IPS-11a (cell line): ENCODE data around the gene ASIC3.
"Not testable (repeated sequence)": the region's sequence is repeated elsewhere in the genome, so short reads cannot be mapped to it uniquely, and the experiment has no call there.

Experiments
- H3K4me3 ChIP-seq: one replicate; pipeline ENCODE4 v1.5.1; 2013; ENCODE audit warnings: low read depth, low read length, control low read depth

Gene ASIC3

GRCh38 chr7:151047976-151048815 lies at the start of gene ASIC3:
TSS of gene ASIC3 (plus strand) at chr7:151048531. CDS start at chr7:151048886, 355 bp downstream.
- H3K4me3 ChIP-seq = no peak within 1 kb of the TSS

DNA sequence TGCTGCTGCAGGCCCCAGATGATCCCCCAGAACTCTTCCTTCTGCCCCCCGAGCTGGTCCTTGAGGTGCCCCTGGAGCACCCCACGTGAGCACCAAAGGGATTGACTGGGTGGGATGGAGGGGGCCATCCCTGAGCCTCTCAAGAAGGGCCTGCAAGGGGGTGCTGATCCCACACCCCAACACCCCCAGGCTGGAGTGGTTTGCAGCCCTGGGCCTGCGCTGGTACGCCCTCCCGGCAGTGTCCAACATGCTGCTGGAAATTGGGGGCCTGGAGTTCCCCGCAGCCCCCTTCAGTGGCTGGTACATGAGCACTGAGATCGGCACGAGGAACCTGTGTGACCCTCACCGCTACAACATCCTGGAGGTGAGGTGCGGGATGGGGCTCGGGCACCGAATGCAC lies 49.3 kb upstream of the ASIC3 start:
- H3K4me3 ChIP-seq = no peak overlapping the region

GRCh38 chr7:150999497-151000230 lies 48.7 kb upstream of the ASIC3 start:
- H3K4me3 ChIP-seq = no peak overlapping the region

DNA sequence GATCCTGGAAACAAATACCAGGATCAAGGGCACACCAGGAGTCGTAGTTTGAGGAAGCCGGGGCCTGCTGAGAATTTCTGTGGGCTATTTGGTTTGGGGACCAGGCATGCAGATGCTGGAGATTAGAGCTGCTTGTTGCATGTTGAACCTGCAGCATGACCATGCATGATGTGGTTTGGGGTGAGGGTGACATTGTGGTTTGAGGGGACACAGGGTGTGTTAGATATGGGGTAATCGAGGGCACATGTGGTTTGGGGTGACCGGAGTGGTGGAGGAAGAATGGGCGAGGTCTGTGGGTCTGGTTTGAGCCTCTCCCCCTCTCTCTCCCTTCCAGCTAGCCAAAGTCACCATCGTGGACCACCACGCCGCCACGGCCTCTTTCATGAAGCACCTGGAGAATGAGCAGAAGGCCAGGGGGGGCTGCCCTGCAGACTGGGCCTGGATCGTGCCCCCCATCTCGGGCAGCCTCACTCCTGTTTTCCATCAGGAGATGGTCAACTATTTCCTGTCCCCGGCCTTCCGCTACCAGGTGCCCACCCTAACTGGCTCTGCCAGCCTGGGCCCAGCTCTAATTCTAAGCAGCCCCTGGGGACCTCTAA lies 47.3 kb upstream of the ASIC3 start:
- H3K4me3 ChIP-seq = no peak overlapping the region

DNA sequence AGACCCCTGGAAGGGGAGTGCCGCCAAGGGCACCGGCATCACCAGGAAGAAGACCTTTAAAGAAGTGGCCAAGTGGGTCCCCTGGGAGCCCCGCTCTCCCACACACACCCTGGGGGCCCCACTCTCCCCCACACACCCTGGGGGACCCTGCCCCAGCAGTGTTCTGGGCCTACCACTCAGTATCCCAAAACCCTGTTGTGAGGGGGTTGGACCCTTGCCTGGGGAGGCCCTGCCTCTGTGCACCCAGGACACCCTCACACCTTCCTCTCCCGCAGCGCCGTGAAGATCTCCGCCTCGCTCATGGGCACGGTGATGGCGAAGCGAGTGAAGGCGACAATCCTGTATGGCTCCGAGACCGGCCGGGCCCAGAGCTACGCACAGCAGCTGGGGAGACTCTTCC lies 46.8 kb upstream of the ASIC3 start:
- H3K4me3 ChIP-seq = no peak overlapping the region

DNA sequence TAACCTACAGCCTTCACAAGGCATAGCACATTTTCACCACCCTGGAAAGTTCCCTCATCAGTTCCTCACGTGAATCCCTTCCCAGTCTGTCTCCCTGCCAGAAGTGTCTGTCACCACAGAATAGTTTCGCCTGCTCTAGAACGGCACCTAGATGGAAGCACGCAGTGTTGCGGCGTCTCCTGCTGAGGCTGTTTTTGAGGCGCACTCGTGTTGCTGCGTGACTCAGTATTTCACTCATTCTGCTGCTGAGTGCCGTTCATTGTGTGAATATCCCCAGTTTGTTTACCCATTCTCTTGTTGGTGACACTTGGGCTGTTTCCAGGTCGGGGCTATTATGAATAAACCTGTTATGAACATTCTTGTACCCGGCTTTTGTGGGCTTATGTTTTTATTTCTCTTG lies 44.8 kb upstream of the ASIC3 start:
- H3K4me3 ChIP-seq = no peak overlapping the region

- no peak overlapping the region for H3K4me3 ChIP-seq
Observed at GRCh38 chr7:151005566-151005965, 42.8 kb upstream of the ASIC3 start.

DNA sequence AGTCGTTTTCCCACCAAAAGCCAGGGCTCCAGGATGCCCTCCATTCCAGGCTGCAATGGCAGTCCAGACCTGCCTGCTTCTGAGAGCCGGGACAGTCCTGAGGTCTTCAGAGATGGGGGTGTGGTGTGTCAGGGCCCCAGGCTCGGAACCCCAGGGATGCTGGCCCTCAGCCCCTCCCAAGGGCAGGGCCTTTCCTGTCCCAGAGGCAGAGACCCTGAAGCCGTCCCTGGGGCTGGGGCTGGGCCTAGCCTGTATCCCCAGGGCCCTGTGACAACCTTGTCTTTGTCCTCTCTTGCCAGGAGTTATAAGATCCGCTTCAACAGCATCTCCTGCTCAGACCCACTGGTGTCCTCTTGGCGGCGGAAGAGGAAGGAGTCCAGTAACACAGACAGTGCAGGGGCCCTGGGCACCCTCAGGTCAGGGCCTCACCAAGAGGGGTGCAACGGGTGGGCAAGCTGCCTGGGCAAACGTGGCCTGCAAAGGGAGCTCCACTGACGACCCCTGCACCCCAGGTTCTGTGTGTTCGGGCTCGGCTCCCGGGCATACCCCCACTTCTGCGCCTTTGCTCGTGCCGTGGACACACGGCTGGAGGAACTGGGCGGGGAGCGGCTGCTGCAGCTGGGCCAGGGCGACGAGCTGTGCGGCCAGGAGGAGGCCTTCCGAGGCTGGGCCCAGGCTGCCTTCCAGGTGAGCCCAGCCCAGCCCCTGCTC lies 41.6 kb upstream of the ASIC3 start:
- no peak overlapping the region for H3K4me3 ChIP-seq

GRCh38 chr7:151007469-151007898 lies 40.8 kb upstream of the ASIC3 start:
- no peak overlapping the region for H3K4me3 ChIP-seq

DNA sequence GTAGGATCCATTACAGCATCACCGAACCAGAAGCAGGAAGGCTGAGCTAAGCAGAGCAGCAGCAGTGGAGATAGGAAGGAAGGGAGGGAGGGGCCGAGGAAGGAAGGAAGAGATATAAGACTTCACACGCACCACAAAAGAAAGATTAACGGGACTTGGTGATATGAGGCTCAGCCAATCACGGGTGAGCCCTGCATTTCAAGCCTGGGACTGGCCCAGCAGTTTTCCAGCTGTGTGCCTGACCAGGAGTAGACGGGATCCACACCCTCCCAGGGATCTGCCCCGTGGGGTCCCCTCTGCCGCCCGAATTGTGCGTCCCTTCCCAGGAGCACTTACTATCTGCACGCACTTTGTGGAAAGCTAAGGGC lies 40.2 kb upstream of the ASIC3 start:
- H3K4me3 ChIP-seq = no peak overlapping the region

DNA sequence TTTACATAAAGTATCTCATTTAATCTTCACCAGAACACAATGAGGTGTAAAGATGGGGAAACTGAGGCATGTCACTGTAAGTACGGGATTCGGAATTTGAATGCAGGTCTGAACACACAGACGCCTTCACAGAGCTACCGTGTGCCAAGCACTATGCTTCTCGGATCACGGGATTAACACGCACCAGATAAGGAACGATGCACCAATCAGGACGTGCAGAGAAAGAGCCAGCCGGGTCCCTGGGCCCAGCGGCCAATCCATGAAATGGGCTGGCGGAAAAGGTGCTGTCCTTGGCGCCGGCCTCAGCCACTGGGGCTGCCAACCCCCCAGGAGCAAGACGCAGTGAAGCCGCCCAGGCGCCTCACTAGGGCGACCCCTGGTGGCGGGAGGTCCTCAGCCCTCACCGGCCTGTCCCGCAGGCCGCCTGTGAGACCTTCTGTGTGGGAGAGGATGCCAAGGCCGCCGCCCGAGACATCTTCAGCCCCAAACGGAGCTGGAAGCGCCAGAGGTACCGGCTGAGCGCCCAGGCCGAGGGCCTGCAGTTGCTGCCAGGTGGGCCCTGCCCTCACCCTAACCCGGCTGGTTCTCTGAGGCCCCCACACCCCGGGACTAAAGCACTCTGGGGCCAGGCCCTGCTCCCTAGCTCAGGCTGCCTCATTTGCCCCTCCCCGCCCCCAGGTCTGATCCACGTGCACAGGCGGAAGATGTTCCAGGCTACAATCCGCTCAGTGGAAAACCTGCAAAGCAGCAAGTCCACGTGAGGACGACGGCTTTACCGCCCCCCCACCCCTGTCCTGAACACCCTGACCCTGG lies 39.6 kb upstream of the ASIC3 start:
- no peak overlapping the region for H3K4me3 ChIP-seq

- H3K4me3 ChIP-seq = no peak overlapping the region
Observed at GRCh38 chr7:151009327-151010036, 38.8 kb upstream of the ASIC3 start.

- no peak overlapping the region for H3K4me3 ChIP-seq
Observed at GRCh38 chr7:151010037-151010306, 38.4 kb upstream of the ASIC3 start.

- H3K4me3 ChIP-seq = no peak overlapping the region
Observed at GRCh38 chr7:151010307-151011096, 37.8 kb upstream of the ASIC3 start.

DNA sequence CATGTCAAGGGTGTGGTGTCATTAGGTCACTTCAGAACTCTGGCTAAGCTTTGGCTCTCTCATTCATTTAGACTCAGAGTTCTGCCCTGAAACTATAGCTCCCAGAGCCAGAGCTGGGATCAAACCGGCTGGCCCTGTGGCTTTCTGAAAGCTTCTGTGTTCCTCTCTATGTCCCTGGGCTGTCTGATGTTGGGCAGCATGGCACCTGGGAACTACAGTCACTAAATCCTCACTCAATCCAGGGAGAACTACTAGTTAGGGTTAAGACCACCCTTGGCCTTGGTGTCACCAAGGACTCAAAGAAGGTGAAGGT lies 37.3 kb upstream of the ASIC3 start:
- H3K4me3 ChIP-seq = no peak overlapping the region

- not testable (repeated sequence) for H3K4me3 ChIP-seq
Observed at GRCh38 chr7:151011616-151012015, 36.7 kb upstream of the ASIC3 start.

DNA sequence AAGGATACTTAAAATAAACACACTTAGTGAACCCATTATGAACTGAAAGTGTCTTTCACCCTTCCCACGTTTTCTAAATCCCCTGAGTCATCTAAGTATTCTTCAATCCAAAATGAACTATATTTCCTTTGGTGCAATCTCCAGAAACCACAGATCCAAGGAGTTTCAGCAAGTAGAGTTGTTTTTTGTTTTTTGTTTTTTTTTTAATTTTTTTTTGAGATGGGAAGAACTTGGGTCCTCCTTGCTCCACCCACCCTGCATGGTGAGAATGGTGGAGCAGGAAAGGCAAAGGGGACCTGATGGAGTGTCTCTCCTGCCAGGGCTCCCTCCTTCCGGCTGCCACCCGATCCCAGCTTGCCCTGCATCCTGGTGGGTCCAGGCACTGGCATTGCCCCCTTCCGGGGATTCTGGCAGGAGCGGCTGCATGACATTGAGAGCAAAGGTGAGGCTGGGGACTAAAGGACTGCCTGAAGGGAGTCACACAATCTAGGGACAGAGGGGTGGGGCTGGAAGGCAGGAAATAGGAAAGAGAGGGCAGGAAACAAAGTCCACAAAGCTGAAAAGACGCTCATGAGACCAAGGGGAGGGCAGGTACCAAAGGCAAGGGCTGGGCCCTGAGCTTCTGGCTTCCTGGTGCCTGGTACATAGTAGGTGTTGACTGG lies 36.2 kb upstream of the ASIC3 start:
- H3K4me3 ChIP-seq = no peak overlapping the region

DNA sequence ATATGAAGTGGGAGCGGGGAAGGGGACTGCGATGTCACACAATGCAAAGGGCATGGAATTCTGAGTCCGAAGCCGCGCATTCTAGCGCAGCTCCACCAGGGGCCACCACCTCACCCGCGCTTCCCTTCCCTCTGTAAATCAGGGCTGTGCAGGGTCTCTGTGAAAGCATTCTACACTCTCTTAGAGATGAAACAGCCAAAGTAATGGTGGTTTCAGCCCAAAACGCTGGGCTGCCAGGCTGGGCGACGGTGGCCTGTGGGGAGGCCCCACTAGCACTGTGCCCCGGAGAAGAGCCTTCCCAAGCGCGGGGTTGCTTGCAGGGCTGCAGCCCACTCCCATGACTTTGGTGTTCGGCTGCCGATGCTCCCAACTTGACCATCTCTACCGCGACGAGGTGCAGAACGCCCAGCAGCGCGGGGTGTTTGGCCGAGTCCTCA lies 35.4 kb upstream of the ASIC3 start:
- H3K4me3 ChIP-seq = no peak overlapping the region

DNA sequence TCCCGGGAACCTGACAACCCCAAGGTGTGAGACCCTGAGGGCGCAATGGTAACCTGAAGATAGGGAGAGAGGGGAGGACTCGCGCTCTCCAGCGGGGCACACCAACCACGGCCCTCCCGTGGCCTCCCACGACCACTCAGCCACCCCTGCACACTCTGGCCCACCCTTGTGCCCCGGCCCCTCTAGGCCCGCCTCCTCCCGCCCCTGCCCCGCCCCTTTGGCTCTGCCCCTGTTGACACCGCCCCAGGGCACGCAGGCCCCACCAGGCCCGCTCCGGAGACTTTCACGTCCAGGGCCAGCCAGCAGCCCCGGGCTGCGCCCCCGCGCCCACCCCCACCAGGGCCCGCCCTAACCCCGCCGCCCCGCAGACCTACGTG lies 35.0 kb upstream of the ASIC3 start:
- H3K4me3 ChIP-seq = no peak overlapping the region
